Activated T-cell treated with anti-CD3 and anti-CD28 coated beads, Interleukin-2, amount 50 U/mL, for 48 hours (primary cell): ENCODE measurements around the gene SPARC.

Experiments
- DNase-seq, 2 experiments: peaks; one replicate each; pipeline ENCODE4 v3.0.0-alpha.2; 2020

The SPARC gene

GRCh38 chr5:151617841-151618710 lies 68.6 kb downstream of the SPARC start:
- no peak for DNase-seq

GRCh38 chr5:151617383-151617840 lies 69.3 kb downstream of the SPARC start:
- no peak for DNase-seq

- DNase-seq: peak in 1 of 2 experiments; percentile 30
Measured at GRCh38 chr5:151615431-151615830, 71.3 kb downstream of the SPARC start.

GRCh38 chr5:151614565-151614964 lies 72.2 kb downstream of the SPARC start:
- no peak for DNase-seq

DNA sequence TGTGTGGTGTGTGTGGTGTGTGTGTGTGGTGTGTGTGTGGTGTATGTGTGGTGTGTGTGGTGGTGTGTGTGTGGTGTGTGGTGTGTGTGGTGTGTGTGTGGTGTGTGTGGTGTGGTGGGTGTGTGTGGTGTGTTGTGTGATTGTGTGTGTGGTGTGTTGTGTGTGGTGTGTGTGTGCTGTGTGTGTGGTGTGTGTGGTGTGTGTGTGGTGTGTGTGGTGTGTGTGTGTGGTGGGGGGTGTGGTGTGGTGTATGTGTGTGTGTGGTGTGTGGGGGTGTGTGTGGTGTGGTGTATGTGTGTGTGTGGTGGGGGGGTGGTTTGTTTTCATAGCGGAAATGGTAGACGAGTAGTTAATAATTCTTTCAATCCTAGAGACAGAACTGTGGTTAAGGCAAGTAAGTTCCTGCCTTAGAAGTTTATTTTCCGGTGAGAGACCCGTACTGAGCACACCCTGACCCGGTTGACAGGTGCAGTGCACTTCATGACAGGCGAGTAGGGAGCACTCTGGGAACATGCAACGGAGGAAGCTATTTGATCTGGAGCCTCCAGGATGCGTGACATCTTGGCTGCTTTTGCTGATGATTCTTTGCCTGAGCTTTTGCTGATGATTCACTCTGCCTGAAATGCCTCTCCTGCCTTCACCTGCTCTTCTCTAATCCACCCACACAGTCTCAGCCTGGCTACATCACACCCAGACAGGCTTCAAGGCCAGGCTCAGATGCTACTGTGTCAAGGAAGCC lies 73.9 kb downstream of the SPARC start:
- DNase-seq: peak; percentile 42 to 52

- no peak for DNase-seq
Measured at GRCh38 chr5:151611127-151611775, 75.5 kb downstream of the SPARC start.
